ENCODE measurements around the gene RPGRIP1.

DNA sequence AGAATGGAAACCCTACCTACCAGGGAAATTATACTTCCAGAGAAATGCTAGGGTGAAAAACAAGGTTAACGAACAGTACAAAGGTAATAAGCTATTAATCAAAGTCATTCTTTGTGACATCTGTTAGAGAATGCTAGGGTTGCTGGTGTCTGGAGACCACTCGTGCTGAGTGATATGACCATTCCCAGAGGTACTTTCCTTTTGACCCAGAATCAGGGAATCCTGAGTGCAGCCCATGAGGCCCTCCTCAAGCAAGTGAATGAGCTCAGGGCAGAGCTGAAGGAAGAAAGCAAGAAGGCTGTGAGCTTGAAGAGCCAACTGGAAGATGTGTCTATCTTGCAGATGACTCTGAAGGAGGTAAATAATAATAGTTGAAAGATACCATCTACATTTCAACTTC, 31.7 kb downstream of the RPGRIP1 start:
- TF ChIP-seq, protein P1, sequence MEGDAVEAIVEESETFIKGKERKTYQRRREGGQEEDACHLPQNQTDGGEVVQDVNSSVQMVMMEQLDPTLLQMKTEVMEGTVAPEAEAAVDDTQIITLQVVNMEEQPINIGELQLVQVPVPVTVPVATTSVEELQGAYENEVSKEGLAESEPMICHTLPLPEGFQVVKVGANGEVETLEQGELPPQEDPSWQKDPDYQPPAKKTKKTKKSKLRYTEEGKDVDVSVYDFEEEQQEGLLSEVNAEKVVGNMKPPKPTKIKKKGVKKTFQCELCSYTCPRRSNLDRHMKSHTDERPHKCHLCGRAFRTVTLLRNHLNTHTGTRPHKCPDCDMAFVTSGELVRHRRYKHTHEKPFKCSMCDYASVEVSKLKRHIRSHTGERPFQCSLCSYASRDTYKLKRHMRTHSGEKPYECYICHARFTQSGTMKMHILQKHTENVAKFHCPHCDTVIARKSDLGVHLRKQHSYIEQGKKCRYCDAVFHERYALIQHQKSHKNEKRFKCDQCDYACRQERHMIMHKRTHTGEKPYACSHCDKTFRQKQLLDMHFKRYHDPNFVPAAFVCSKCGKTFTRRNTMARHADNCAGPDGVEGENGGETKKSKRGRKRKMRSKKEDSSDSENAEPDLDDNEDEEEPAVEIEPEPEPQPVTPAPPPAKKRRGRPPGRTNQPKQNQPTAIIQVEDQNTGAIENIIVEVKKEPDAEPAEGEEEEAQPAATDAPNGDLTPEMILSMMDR (IDR thresholded peaks at IDR 0.05), result no peak
- TF ChIP-seq POLR2A (IDR thresholded peaks at IDR 0.05), result no peak
- no peak for TF ChIP-seq POLR2AphosphoS5 (IDR thresholded peaks at IDR 0.05)
